OCI-LY3 (cell line): ENCODE measurements around the gene RCN2.

ENCODE experiments used
- EZH2phosphoT487 ChIP-seq: fragments of 200-600 bp; shearing (Covaris generic); IDR thresholded peaks from 2 replicates; pipeline ENCODE4 v1.6.1; 2018; ENCODE audit warnings: antibody characterized with exemption, mixed run types, low read depth
- TF ChIP-seq, protein P1 (sequence below): fragments of 200-600, 300-600 bp; sonication (generic); IDR thresholded peaks from 2 replicates; pipeline ENCODE4 v1.5.1; 2014; ENCODE audit warnings: antibody characterized with exemption, low read length, low read depth

DNA sequence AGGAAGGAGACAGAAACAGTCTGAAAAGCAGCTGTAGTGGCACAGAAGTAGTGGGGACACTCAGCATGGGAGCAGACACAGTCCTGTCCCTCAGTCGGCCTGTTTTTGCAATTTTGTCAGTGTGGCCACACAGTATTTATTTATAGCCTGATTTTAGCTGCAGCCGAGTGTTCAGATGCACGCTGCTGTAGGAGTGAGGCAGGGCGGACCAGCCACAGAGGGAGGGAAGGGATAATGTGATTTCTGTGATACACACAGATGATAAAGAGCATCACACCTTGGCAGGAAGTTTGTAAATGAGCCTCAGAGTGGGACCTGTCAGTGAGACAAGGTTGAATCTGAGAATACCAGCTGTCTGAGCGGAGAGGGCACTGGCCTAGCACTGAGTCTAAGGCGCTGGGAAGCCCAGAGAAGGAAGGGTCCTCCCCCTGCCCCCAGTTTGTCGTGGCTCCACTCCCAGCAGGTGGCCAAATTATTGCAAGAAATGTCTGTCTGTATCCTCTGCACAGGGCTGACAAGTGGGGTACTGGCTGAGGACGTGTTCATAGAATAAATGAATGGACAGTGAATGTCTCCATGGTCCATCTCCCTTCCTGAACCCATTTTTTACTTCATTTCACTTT lies 67.2 kb downstream of the RCN2 start:
- TF ChIP-seq, protein P1, sequence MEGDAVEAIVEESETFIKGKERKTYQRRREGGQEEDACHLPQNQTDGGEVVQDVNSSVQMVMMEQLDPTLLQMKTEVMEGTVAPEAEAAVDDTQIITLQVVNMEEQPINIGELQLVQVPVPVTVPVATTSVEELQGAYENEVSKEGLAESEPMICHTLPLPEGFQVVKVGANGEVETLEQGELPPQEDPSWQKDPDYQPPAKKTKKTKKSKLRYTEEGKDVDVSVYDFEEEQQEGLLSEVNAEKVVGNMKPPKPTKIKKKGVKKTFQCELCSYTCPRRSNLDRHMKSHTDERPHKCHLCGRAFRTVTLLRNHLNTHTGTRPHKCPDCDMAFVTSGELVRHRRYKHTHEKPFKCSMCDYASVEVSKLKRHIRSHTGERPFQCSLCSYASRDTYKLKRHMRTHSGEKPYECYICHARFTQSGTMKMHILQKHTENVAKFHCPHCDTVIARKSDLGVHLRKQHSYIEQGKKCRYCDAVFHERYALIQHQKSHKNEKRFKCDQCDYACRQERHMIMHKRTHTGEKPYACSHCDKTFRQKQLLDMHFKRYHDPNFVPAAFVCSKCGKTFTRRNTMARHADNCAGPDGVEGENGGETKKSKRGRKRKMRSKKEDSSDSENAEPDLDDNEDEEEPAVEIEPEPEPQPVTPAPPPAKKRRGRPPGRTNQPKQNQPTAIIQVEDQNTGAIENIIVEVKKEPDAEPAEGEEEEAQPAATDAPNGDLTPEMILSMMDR = no peak
- TF ChIP-seq EZH2phosphoT487 = no peak
